ENCODE results near the gene MPC1L. TPM values are rescaled to one million over a fixed set of nuclear protein-coding genes. Genes with fewer than 3 reads are reported as not detected.

Gene MPC1L
- total RNA-seq, 1 experiment from 2014 or later, result not detected

GRCh38 chrX:40576291-40576690, 46.9 kb upstream of the MPC1L start:
- H4K20me1 ChIP-seq (ENCODE audit: insufficient read depth), result no peaks in the 10 kb centered on the region
- ChIA-PET CTCF (no interaction called here), POLR2A (no interaction called here), RAD21 (ENCODE audit: low non-redundant PET in 1 of 2, low total read pairs in 2 of 2, uncharacterized antibody in 2 of 2, unreplicated experiment in 2 of 2) (no interaction called here)
- H2AFZ ChIP-seq (ENCODE audit: low read depth, low read length, poor library complexity, severe bottlenecking), result no peak overlapping the region
- H3K9ac ChIP-seq (ENCODE audit: low read length), result no peak overlapping the region
- H3K36me3 ChIP-seq (ENCODE audit: control insufficient read depth in 1 of 2, insufficient read depth in 2 of 2, low read length in 2 of 2), result no peaks in the 10 kb centered on the region
- no peak overlapping the region for H3K4me3 ChIP-seq (replicated peaks in 1 of 2; ENCODE audit: low read depth in 1 of 2, low read length in 2 of 2)
- ATAC-seq (no peak), DNase-seq (ENCODE audit: low read depth, low spot score) (no peak)
- no peaks in the 10 kb centered on the region for H3K9me2 ChIP-seq (ENCODE audit: insufficient read depth)
- no peaks in the 10 kb centered on the region for H3K27me3 ChIP-seq (ENCODE audit: insufficient read depth, low read length)
- intact Hi-C loops (cut with micrococcal nuclease), result loop anchor here (10.0 kb wide), 1 partner anchor 219 kb away; no protein-coding TSS in a partner anchor
- no peak overlapping the region for H3K27ac ChIP-seq (ENCODE audit: low read depth, low read length)
- H3K4me1 ChIP-seq (ENCODE audit: control insufficient read depth in 1 of 2, insufficient read depth in 2 of 2, low read length in 2 of 2), result peaks cover 0 to 5% of the 10 kb centered on the region in 2 experiments; a peak in 1 of 4 replicates
- TF ChIP-seq POLR2A (IDR thresholded peaks at IDR 0.05; ENCODE audit: borderline replicate concordance, extremely low read depth, insufficient read depth, insufficient read length) (no peak), RAD21 (IDR thresholded peaks at IDR 0.05; ENCODE audit: low read depth) (no peak), ELF1 (IDR thresholded peaks at IDR 0.05; ENCODE audit: borderline replicate concordance, low read depth) (no peak), MAX (IDR thresholded peaks at IDR 0.05) (no peak), POLR2AphosphoS5 (IDR thresholded peaks at IDR 0.05; ENCODE audit: low read depth, low read length) (no peak), JUND (IDR thresholded peaks at IDR 0.05) (no peak), ZNF274 (IDR thresholded peaks at IDR 0.05; ENCODE audit: low read depth, low read length) (no peak), SIN3A (IDR thresholded peaks at IDR 0.05; ENCODE audit: low read depth) (no peak), EZH2phosphoT487 (IDR thresholded peaks at IDR 0.05; ENCODE audit: borderline replicate concordance) (no peak), EGR1 (IDR thresholded peaks at IDR 0.05; ENCODE audit: low read depth) (no peak)
- H3K4me2 ChIP-seq (ENCODE audit: low read length), result no peak overlapping the region
- H3K79me2 ChIP-seq (ENCODE audit: insufficient read depth, low read length), result peaks cover under 1% of the 10 kb centered on the region; the same call in 1 of the 2 replicates
- no peaks in the 10 kb centered on the region for H3K9me3 ChIP-seq (ENCODE audit: control insufficient read depth in 1 of 2, insufficient read depth in 1 of 2, low read depth in 1 of 2, low read length in 2 of 2)
- BruUV-seq (replicated peaks), result no TSS peak

GRCh38 chrX:40578039-40578695, 45.1 kb upstream of the MPC1L start:
- ChIA-PET RAD21 (ENCODE audit: low non-redundant PET in 1 of 2, low total read pairs in 2 of 2, uncharacterized antibody in 2 of 2, unreplicated experiment in 2 of 2) (no interaction called here), POLR2A (no interaction called here), CTCF (interaction anchor here (0.7 kb wide), 1 partner anchor 89 kb away, joined by 6 read pairs; no protein-coding TSS in a partner anchor)
- intact Hi-C loops (cut with micrococcal nuclease), result loop anchor here (10.0 kb wide), 1 partner anchor 217 kb away; no protein-coding TSS in a partner anchor
- H3K27me3 ChIP-seq (ENCODE audit: insufficient read depth, low read length), result no peaks in the 10 kb centered on the region
- no peak overlapping the region for H2AFZ ChIP-seq (ENCODE audit: low read depth, low read length, poor library complexity, severe bottlenecking)
- H3K4me1 ChIP-seq (ENCODE audit: control insufficient read depth in 1 of 2, insufficient read depth in 2 of 2, low read length in 2 of 2), result peaks cover 0 to 11% of the 10 kb centered on the region in 2 experiments; a peak in 2 of 4 replicates
- H3K4me3 ChIP-seq (replicated peaks in 1 of 2; ENCODE audit: low read depth in 1 of 2, low read length in 2 of 2), result no peak overlapping the region
- no peak overlapping the region for H3K4me2 ChIP-seq (ENCODE audit: low read length)
- H3K9ac ChIP-seq (ENCODE audit: low read length), result no peak overlapping the region
- BruUV-seq (replicated peaks), result no TSS peak
- no peaks in the 10 kb centered on the region for H3K9me2 ChIP-seq (ENCODE audit: insufficient read depth)
- H3K27ac ChIP-seq (ENCODE audit: low read depth, low read length), result no peak overlapping the region
- no peaks in the 10 kb centered on the region for H4K20me1 ChIP-seq (ENCODE audit: insufficient read depth)
- no peak for DNase-seq (ENCODE audit: low read depth, low spot score)
- H3K79me2 ChIP-seq (ENCODE audit: insufficient read depth, low read length), result peaks cover 8% of the 10 kb centered on the region
- H3K9me3 ChIP-seq (ENCODE audit: control insufficient read depth in 1 of 2, insufficient read depth in 1 of 2, low read depth in 1 of 2, low read length in 2 of 2), result no peaks in the 10 kb centered on the region
- no peak for ATAC-seq
- H3K36me3 ChIP-seq (ENCODE audit: control insufficient read depth in 1 of 2, insufficient read depth in 2 of 2, low read length in 2 of 2), result no peaks in the 10 kb centered on the region
- TF ChIP-seq CTCF (IDR thresholded peaks at IDR 0.05 in 2 of 3, conservative IDR thresholded peaks at IDR 0.05 in 1 of 3; ENCODE audit: borderline replicate concordance in 1 of 3, insufficient read depth in 1 of 3, low read depth in 2 of 3, low read length in 2 of 3), result no peak
- no peak for TF ChIP-seq EZH2 (IDR thresholded peaks at IDR 0.05)
- no peak for TF ChIP-seq FOSL1 (IDR thresholded peaks at IDR 0.05; ENCODE audit: low read depth)
- no peak for TF ChIP-seq EZH2phosphoT487 (IDR thresholded peaks at IDR 0.05; ENCODE audit: borderline replicate concordance)
- no peak for TF ChIP-seq ZBTB33 (IDR thresholded peaks at IDR 0.05; ENCODE audit: extremely low read depth, insufficient replicate concordance, low read length)
- no peak for TF ChIP-seq POLR2AphosphoS5 (IDR thresholded peaks at IDR 0.05; ENCODE audit: low read depth, low read length)
- no peak for TF ChIP-seq CEBPB (IDR thresholded peaks at IDR 0.05; ENCODE audit: low read depth)
- no peak for TF ChIP-seq RAD21 (IDR thresholded peaks at IDR 0.05; ENCODE audit: low read depth)
- TF ChIP-seq SP1 (IDR thresholded peaks at IDR 0.05; ENCODE audit: low read depth), result no peak
